Muscle of leg (tissue), 11 donors: ENCODE measurements around the gene SNX2. TPM values are rescaled to one million over a fixed set of nuclear protein-coding genes. Genes with fewer than 3 reads are reported as not detected.

Source experiments
- DNase-seq: peaks from one replicate; pipeline ENCODE4 v3.0.0; 2013
- H3K27ac ChIP-seq: one replicate; pipeline ENCODE4 v1.5.1; 2013; ENCODE audit warnings: mild to moderate bottlenecking, low read length, control low read depth
- H3K27me3 ChIP-seq: one replicate; pipeline ENCODE4 v1.6.1; 2013; ENCODE audit warnings: low read length; ENCODE audit not compliant: control insufficient read depth, insufficient read depth
- H3K36me3 ChIP-seq: one replicate; pipeline ENCODE4 v1.6.1; 2013; ENCODE audit warnings: low read length; ENCODE audit not compliant: control insufficient read depth, insufficient read depth
- H3K4me1 ChIP-seq: one replicate; pipeline ENCODE4 v1.6.1; 2013; ENCODE audit warnings: low read length; ENCODE audit not compliant: control insufficient read depth, insufficient read depth
- H3K4me3 ChIP-seq: one replicate; pipeline ENCODE4 v1.5.1; 2013; ENCODE audit warnings: low read length, control low read depth
- H3K9me3 ChIP-seq: replicated peaks from 2 replicates; pipeline ENCODE4 v1.6.1; 2013; ENCODE audit warnings: low read depth, low read length; ENCODE audit not compliant: control insufficient read depth
- WGBS: methylation state at CpG from one replicate; pipeline ENCODE4 v1.1.5; 2013; ENCODE audit warnings: missing lambda C conversion rate; ENCODE audit not compliant: insufficient coverage; 5-methylcytosine and 5-hydroxymethylcytosine counted together
- polyA plus RNA-seq, 8 donors: library from polyadenylated mRNA; unstranded; fragments of 120-200 nt; gene quantifications; one replicate each; pipeline versions ENCODE4 v1.2.1 to v1.2.3, GENCODE V29; 2013; ENCODE audit warnings: inconsistent platforms in 1 of 8, low replicate concordance in 1 of 8; ENCODE audit not compliant: insufficient read length in 8 of 8, insufficient read depth in 1 of 8
- total RNA-seq: library from RNA; stranded (reverse); fragments of 120-200 nt; gene quantifications from one replicate; pipeline ENCODE4 v1.2.4, GENCODE V29; 2013

SNX2 gene
- total and polyA plus RNA-seq, 9 donors = 46.4 to 65.9 (median 51.6) TPM

DNA sequence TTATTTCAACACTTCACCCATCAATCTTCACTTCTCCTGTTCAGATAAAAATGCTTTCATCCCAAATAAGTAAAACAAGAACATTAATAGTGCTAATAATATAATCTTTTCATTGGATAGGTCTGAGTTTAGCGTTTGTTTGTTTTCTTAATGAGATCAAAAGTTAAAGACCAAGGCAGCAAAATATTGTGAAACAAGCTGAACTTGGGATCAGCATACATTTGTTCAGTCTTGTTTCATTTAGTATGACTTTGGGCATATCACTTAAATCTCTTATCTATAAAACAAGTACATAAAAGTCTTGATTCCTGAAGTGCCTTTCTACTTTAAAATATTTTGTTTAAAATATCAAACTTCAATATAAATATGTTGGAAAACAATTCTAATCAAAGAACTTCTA, 57.1 kb downstream of the SNX2 start:
- no CpG with 5 or more reads among the region's 1 CpG for WGBS
- Histone ChIP-seq H3K4me1 (no peaks in the 10 kb centered on the region), H3K4me3 (no peak overlapping the region), H3K36me3 (peaks cover 4% of the 10 kb centered on the region), H3K27ac (no peak overlapping the region), H3K27me3 (no peaks in the 10 kb centered on the region), H3K9me3 (no peaks in the 10 kb centered on the region)
- no peak for DNase-seq

GRCh38 chr5:122835681-122836080, 60.8 kb downstream of the SNX2 start:
- Histone ChIP-seq H3K4me1 (no peaks in the 10 kb centered on the region), H3K9me3 (no peaks in the 10 kb centered on the region), H3K4me3 (no peak overlapping the region), H3K27ac (no peak overlapping the region), H3K36me3 (no peaks in the 10 kb centered on the region), H3K27me3 (no peaks in the 10 kb centered on the region)
- WGBS = no CpG with 5 or more reads among the region's 1 CpG
- no peak for DNase-seq

GRCh38 chr5:122836947-122837346, 62.1 kb downstream of the SNX2 start:
- DNase-seq = no peak
- H3K36me3 ChIP-seq = no peaks in the 10 kb centered on the region
- 100% methylated on average over 1 of the region's 3 CpGs for WGBS
- no peaks in the 10 kb centered on the region for H3K27me3 ChIP-seq
- H3K4me1 ChIP-seq = no peaks in the 10 kb centered on the region
- H3K4me3 ChIP-seq = no peak overlapping the region
- no peak overlapping the region for H3K27ac ChIP-seq
- H3K9me3 ChIP-seq = no peaks in the 10 kb centered on the region

DNA sequence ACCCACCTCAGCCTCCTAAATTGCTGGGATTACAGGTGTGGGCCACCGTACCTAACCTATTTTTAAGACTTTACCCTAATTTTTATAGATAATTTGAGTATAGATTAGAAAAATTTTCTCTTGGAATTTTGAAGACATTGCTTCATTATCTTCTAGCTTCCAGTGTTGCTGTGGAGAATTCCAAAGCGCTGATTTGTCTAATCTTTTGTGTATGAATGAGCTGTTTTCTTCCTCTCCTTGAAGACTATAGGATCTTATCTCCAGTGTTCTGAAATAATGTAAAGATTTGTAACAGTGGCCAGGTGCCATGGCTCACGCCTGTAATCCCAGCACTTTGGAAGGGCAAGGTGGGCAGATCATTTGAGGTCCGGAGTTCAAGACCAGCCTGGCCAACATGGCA, 64.9 kb downstream of the SNX2 start:
- H3K36me3 ChIP-seq = no peaks in the 10 kb centered on the region
- no peak overlapping the region for H3K27ac ChIP-seq
- WGBS = 81% methylated on average over 2 of the region's 4 CpGs
- peaks cover 6% of the 10 kb centered on the region for H3K4me1 ChIP-seq
- peaks cover 2% of the 10 kb centered on the region for H3K27me3 ChIP-seq
- no peak overlapping the region for H3K4me3 ChIP-seq
- DNase-seq = no peak
- no peaks in the 10 kb centered on the region for H3K9me3 ChIP-seq

GRCh38 chr5:122842016-122842580, 67.2 kb downstream of the SNX2 start:
- Histone ChIP-seq H3K27ac (no peak overlapping the region), H3K36me3 (no peaks in the 10 kb centered on the region), H3K27me3 (peaks cover 2% of the 10 kb centered on the region), H3K4me3 (no peak overlapping the region), H3K4me1 (peaks cover 12% of the 10 kb centered on the region), H3K9me3 (no peaks in the 10 kb centered on the region)
- no peak for DNase-seq
- WGBS = 96% methylated on average over 2 of the region's 6 CpGs

- 40% methylated on average over 16 of the region's 22 CpGs for WGBS
These were observed 69.4 kb downstream of the SNX2 start for GRCh38 chr5:122844136-122844909.

GRCh38 chr5:122844910-122845228, 70.0 kb downstream of the SNX2 start:
- WGBS = 0% methylated on average over 11 of the region's 16 CpGs
- peak overlapping the region; percentile 90 for H3K4me3 ChIP-seq
- H3K4me1 ChIP-seq = peaks cover 12% of the 10 kb centered on the region

More at GRCh38 chr5:122844136-122844909, 69.4 kb downstream of the SNX2 start:
- Histone ChIP-seq H3K36me3 (no peaks in the 10 kb centered on the region), H3K4me3 (peak overlapping the region; percentile 90), H3K27ac (peak overlapping the region; percentile 79), H3K4me1 (peaks cover 12% of the 10 kb centered on the region), H3K9me3 (no peaks in the 10 kb centered on the region), H3K27me3 (peaks cover 2% of the 10 kb centered on the region)
- peak; percentile 30 for DNase-seq

DNA sequence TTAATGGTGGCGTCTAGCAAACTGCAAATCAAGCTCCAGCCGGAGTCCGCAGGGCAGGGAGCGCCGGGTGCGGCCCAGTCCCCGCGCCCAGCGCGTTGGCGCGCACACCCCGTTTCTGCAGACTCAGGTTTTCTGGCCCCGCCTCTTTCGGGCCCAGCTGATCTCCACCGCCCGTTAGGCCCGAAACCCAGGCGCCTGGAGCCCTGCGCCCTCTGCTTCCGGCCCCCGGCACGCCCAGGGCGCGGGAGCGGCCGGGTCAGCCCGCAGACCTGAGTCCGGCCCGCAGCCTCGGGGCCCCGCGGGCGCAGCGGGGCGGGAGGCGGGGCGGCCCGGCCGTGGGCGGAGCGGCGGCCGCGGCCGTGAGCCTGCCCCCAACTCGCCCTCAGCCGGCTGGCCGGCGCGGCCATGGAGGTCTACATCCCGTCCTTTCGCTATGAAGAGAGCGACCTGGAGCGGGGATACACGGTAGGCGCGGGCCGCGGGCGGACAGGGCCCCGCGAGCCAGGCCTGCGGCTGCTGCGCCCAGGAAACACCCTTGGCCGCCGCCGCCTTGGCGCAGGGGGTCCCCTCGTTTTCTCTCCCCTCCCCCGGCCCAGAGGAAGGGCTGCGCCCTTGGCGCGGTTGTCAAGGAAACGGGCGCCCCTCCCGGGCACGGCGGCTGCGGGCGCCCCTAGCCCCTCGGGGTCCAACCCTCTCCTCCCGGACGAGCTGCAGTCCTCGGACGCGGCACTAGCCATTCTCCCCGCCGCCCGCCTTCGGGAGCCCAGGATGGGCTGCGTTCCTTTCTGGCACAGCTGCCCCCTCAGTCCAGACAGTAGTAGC, 70.6 kb downstream of the SNX2 start, which contains the start of gene SNX24:
SNX24 (plus strand) TSS at position 385 of the 822 bp plus-strand sequence; CDS start at position 406, 21 bp downstream.
- Histone ChIP-seq H3K27ac (peak within 1 kb of the TSS; percentile 79), H3K4me3 (peak within 1 kb of the TSS; percentile 90), H3K36me3 (no peaks in the 10 kb centered on the region), H3K27me3 (peaks cover 2% of the 10 kb centered on the region), H3K4me1 (peaks cover 12% of the 10 kb centered on the region), H3K9me3 (no peaks in the 10 kb centered on the region)
- DNase-seq = peak; percentile 89
- WGBS = under 1% methylated on average over 92 of the region's 92 CpGs

More at GRCh38 chr5:122844910-122845228, 70.0 kb downstream of the SNX2 start:
- Histone ChIP-seq H3K27ac (peak overlapping the region; percentile 79), H3K27me3 (peaks cover 2% of the 10 kb centered on the region), H3K36me3 (no peaks in the 10 kb centered on the region), H3K9me3 (no peaks in the 10 kb centered on the region)
- DNase-seq = no peak

DNA sequence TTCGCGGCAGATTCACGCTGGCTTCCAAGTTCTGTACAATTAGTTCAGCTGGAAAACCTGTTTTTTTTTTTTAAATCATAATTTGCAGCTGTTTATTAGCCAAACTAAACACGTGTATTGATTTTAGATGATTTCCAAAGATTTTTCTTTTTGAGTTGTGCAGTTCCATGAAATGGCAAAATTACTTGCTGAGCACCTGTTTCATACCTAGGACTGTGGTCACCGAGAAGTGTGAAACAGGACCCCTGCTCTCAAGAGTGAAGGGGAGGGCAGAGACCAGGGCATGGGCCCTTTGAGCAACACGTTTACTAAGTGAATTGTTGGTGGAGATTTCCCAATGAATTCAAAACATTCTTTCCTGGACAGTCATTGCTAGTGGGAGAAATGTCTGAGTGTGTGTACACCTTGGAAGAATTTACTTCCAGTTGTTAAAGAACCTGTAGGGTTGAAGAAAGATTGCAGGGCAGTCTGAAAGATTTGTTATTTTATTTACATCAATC, 71.2 kb downstream of the SNX2 start:
- H3K4me1 ChIP-seq = peaks cover 12% of the 10 kb centered on the region
- 0% methylated on average over 1 of the region's 6 CpGs for WGBS
- peak; percentile 21 for DNase-seq
- H3K27ac ChIP-seq = peak overlapping the region; percentile 77
- H3K4me3 ChIP-seq = peak overlapping the region; percentile 90
- H3K27me3 ChIP-seq = peaks cover 2% of the 10 kb centered on the region
- no peaks in the 10 kb centered on the region for H3K9me3 ChIP-seq
- H3K36me3 ChIP-seq = no peaks in the 10 kb centered on the region

DNA sequence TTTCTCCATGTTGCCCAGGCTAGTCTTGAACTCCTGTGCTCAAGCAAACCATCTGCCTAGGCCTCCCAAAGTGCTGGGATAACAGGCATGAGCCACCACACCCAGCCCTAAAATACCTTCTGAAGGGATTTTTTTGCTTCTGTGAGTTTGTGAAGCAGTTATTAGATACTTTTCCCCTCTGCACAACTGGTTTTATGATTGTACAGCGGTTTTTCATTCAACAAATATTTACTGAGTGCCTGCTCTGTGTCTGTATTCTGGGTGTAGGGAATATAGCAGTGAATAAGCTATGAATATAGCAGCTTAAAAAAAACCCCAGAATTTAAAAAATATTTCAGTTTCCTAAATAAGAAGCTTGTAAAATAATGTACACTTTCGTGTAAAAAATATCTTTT, 72.8 kb downstream of the SNX2 start:
- H3K4me3 ChIP-seq = no peak overlapping the region
- H3K27me3 ChIP-seq = peaks cover 2% of the 10 kb centered on the region
- H3K36me3 ChIP-seq = no peaks in the 10 kb centered on the region
- H3K9me3 ChIP-seq = no peaks in the 10 kb centered on the region
- WGBS = no CpG with 5 or more reads among the region's 2 CpGs
- DNase-seq = no peak
- peaks cover 12% of the 10 kb centered on the region for H3K4me1 ChIP-seq
- H3K27ac ChIP-seq = no peak overlapping the region
